Left lung (tissue), 10 donors: ENCODE data around the gene CPN2. TPM values are rescaled to one million over a fixed set of nuclear protein-coding genes. Genes with fewer than 3 reads are reported as not detected.
A peak's percentile ranks its signal among the peaks of the same experiment; 100 is the strongest.

Source experiments
- ATAC-seq: fragments of 200-7000 bp; cut with Tn5 transposase; one replicate; pipeline ENCODE4 v1.9.1; 2020; ENCODE audit warnings: moderate library complexity
- DNase-seq, 4 donors: peaks; one replicate each; pipeline ENCODE4 v3.0.0-alpha.2; 2013 to 2020
- H3K27ac ChIP-seq, 2 donors: fragments of 200-600 bp; sonication (generic) in 1 of 2; one replicate each; pipeline versions ENCODE4 v1.5.0 to v1.8.0; 2020 to 2021
- H3K27me3 ChIP-seq, 2 donors: fragments of 200-600 bp; sonication (generic) in 1 of 2; one replicate each; pipeline versions ENCODE4 v1.5.0 to v1.8.0; 2020 to 2021
- H3K36me3 ChIP-seq, 2 donors: fragments of 200-600 bp; sonication (generic) in 1 of 2; one replicate each; pipeline versions ENCODE4 v1.5.0 to v1.8.0; 2020 to 2021
- H3K4me1 ChIP-seq, 2 donors: fragments of 200-600 bp; one replicate each; pipeline ENCODE4 v1.8.0; 2021
- H3K4me3 ChIP-seq, 2 donors: fragments of 200-600 bp; sonication (generic) in 1 of 2; one replicate each; pipeline versions ENCODE4 v1.5.0 to v1.8.0; 2020 to 2021; ENCODE audit warnings: mild to moderate bottlenecking in 1 of 2
- H3K9me3 ChIP-seq, 2 donors: fragments of 200-600 bp; sonication (generic) in 1 of 2; one replicate each; pipeline versions ENCODE4 v1.5.0 to v1.8.0; 2020 to 2021
- CTCF ChIP-seq, 2 donors: fragments of 200-600 bp; sonication (generic) in 1 of 2; IDR thresholded peaks; one replicate each; pipeline versions ENCODE4 v1.5.0 to v1.8.0; 2021; ENCODE audit warnings: antibody characterized with exemption in 2 of 2
- intact Hi-C, 2 donors: fragments of 100-400 bp; cut with DNase I; formaldehyde crosslinking; loops; one replicate each; pipeline versions ENCODE4 v1.11.2 to v1.14.2; 2022
- polyA plus RNA-seq, 6 donors: library from polyadenylated mRNA; unstranded; fragments of 120-200 nt; gene quantifications; one replicate each; pipeline ENCODE4 v1.2.1, GENCODE V29; 2013; ENCODE audit not compliant: insufficient read length in 6 of 6
- total RNA-seq, 2 donors: library from RNA; stranded (reverse); fragmentation: NEBNext Ultra II Directional; extraction: Animal tissue kit (Norgen Biotek cat#: 25700); gene quantifications; one replicate each; pipeline ENCODE4 v1.2.1, GENCODE V29; 2021
- donor health status: DM: no; HTN: yes; CAD: no.
- donor health status: DM: no; HTN: no; CAD: no.

CPN2 gene
- total and polyA plus RNA-seq, 8 donors = not detected

- peak in 1 of 4 donors; percentile 64 for DNase-seq
- no peaks in the 10 kb centered on the region for H3K4me1 ChIP-seq
- intact Hi-C loops = no loop called here
- H3K27me3 ChIP-seq = peaks cover 0 to 57% of the 10 kb centered on the region in 2 donors
- no peak overlapping the region for H3K27ac ChIP-seq
- no peak overlapping the region for H3K4me3 ChIP-seq
- TF ChIP-seq CTCF (IDR thresholded peaks at IDR 0.05) = no peak
- no peak for ATAC-seq
- H3K9me3 ChIP-seq = no peaks in the 10 kb centered on the region
- no peaks in the 10 kb centered on the region for H3K36me3 ChIP-seq
Measured at GRCh38 chr3:194373899-194374298, 22.8 kb upstream of the CPN2 start.

- no peaks in the 10 kb centered on the region for H3K4me1 ChIP-seq
- H3K9me3 ChIP-seq = no peaks in the 10 kb centered on the region
- peaks cover 0 to 57% of the 10 kb centered on the region in 2 donors for H3K27me3 ChIP-seq
- no peaks in the 10 kb centered on the region for H3K36me3 ChIP-seq
- intact Hi-C loops = no loop called here
- no peak overlapping the region for H3K27ac ChIP-seq
- no peak for DNase-seq
- H3K4me3 ChIP-seq = no peak overlapping the region
- ATAC-seq = no peak
- no peak for TF ChIP-seq CTCF (IDR thresholded peaks at IDR 0.05)
Measured at GRCh38 chr3:194373028-194373427, 21.9 kb upstream of the CPN2 start.

GRCh38 chr3:194370753-194371152 lies 19.6 kb upstream of the CPN2 start:
- intact Hi-C loops = no loop called here
- peaks cover 0 to 42% of the 10 kb centered on the region in 2 donors for H3K27me3 ChIP-seq
- ATAC-seq = peak; percentile 13
- no peak overlapping the region for H3K27ac ChIP-seq
- no peak for DNase-seq
- no peak for TF ChIP-seq CTCF (IDR thresholded peaks at IDR 0.05)
- H3K36me3 ChIP-seq = no peaks in the 10 kb centered on the region
- no peak overlapping the region for H3K4me3 ChIP-seq
- H3K9me3 ChIP-seq = no peaks in the 10 kb centered on the region
- no peaks in the 10 kb centered on the region for H3K4me1 ChIP-seq

- Histone ChIP-seq H3K27ac (no peak within 1 kb of the TSS), H3K36me3 (no peaks in the 10 kb centered on the region), H3K9me3 (no peaks in the 10 kb centered on the region), H3K4me3 (no peak within 1 kb of the TSS), H3K27me3 (peaks cover 0 to 38% of the 10 kb centered on the region in 2 donors), H3K4me1 (no peaks in the 10 kb centered on the region)
- TF ChIP-seq CTCF (IDR thresholded peaks at IDR 0.05) = no peak
- DNase-seq (peak in 2 of 4 donors; percentile 44 to 78), ATAC-seq (peak; percentile 84)
- intact Hi-C loops = no loop called here
Measured at GRCh38 chr3:194369522-194370279, 18.6 kb upstream of the CPN2 start, which contains the start of gene LRRC15. Gene LRRC15, minus strand, starts transcription at chr3:194369743. Its CDS starts 8,700 bp downstream, at chr3:194361043.

GRCh38 chr3:194368918-194369317 lies 17.8 kb upstream of the CPN2 start:
- Histone ChIP-seq H3K27me3 (peaks cover 0 to 38% of the 10 kb centered on the region in 2 donors), H3K9me3 (no peaks in the 10 kb centered on the region), H3K36me3 (no peaks in the 10 kb centered on the region), H3K27ac (no peak overlapping the region), H3K4me1 (no peaks in the 10 kb centered on the region), H3K4me3 (no peak overlapping the region)
- DNase-seq (no peak), ATAC-seq (no peak)
- intact Hi-C loops = no loop called here
- TF ChIP-seq CTCF (IDR thresholded peaks at IDR 0.05) = no peak
